ENCODE data around the gene NUSAP1. TPM values are rescaled to one million over a fixed set of nuclear protein-coding genes. Genes with fewer than 3 reads are reported as not detected.
"Not testable (repeated sequence)": the region's sequence is repeated elsewhere in the genome, so short reads cannot be mapped to it uniquely, and the experiment has no call there.

NUSAP1 gene
- total RNA-seq, 6 donors from 2014 or later, result 6.8 to 22.0 (median 8.3) TPM

DNA sequence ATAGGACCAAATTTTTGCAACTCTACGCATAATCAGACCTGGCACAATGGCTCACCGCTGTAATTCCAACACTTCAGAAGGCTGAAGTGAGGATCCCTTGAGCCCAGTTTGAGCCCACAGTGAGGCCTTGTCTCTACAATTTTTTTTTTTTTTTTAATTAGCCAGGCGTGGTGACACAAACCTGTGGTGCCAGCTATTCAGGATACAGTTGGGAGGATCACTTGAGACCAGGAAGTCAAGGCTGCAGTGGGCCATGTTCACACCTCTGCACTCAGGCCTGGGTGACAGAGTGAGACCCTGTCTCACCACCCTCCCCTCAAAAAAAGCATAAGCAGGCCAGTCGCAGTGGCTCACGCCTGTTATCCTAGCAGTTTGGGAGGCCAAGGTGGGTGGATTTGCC is 25.0 kb upstream of the NUSAP1 start:
- DNase-seq (no peak), ATAC-seq (ENCODE audit: low FRiP score in 2 of 2) (no peak)
- Histone ChIP-seq H3K4me1 (no peaks in the 10 kb centered on the region), H3K9me3 (no peaks in the 10 kb centered on the region), H3K27me3 (no peaks in the 10 kb centered on the region), H3K4me3 (no peak overlapping the region), H3K27ac (no peak overlapping the region), H3K36me3 (peaks cover 0 to 4% (median 2%) of the 10 kb centered on the region in 4 donors)
- TF ChIP-seq POLR2A (IDR thresholded peaks at IDR 0.05), result no peak
- TF ChIP-seq EP300 (IDR thresholded peaks at IDR 0.05), result no peak
- TF ChIP-seq POLR2AphosphoS5 (IDR thresholded peaks at IDR 0.05), result no peak
- TF ChIP-seq CTCF (IDR thresholded peaks at IDR 0.05), result no peak
- WGBS, 2 donors, result 93 to 99% methylated on average over 5 of the region's 5 CpGs

- no peaks in the 10 kb centered on the region for H3K4me1 ChIP-seq
- H3K27me3 ChIP-seq, result no peaks in the 10 kb centered on the region
- H3K4me3 ChIP-seq, result no peak overlapping the region
- no peaks in the 10 kb centered on the region for H3K9me3 ChIP-seq
- DNase-seq (no peak), ATAC-seq (ENCODE audit: low FRiP score in 2 of 2) (no peak)
- H3K27ac ChIP-seq, result no peak overlapping the region
- 94 to 96% methylated on average over 2 of the region's 2 CpGs for WGBS, 2 donors
- H3K36me3 ChIP-seq, result peaks cover 0 to 4% (median 0%) of the 10 kb centered on the region in 4 donors
- TF ChIP-seq POLR2AphosphoS5 (IDR thresholded peaks at IDR 0.05), result no peak
- no peak for TF ChIP-seq EP300 (IDR thresholded peaks at IDR 0.05)
- TF ChIP-seq CTCF (IDR thresholded peaks at IDR 0.05), result no peak
These were observed 23.3 kb upstream of the NUSAP1 start for GRCh38 chr15:41309226-41309905.

- H3K9me3 ChIP-seq; H3K27me3 ChIP-seq; ATAC-seq (ENCODE audit: low FRiP score in 2 of 2); H3K4me1 ChIP-seq; H3K27ac ChIP-seq; H3K4me3 ChIP-seq; H3K36me3 ChIP-seq: not testable (repeated sequence)
- peak in 1 of 2 donors; percentile 76 for DNase-seq
- WGBS, 2 donors, result 97 to 98% methylated on average over 6 to 24 of the region's 39 CpGs
These were observed 11.8 kb upstream of the NUSAP1 start for GRCh38 chr15:41320805-41321330.

GRCh38 chr15:41323611-41324010 is 9.1 kb upstream of the NUSAP1 start:
- Histone ChIP-seq H3K4me1 (no peaks in the 10 kb centered on the region), H3K27me3 (no peaks in the 10 kb centered on the region), H3K4me3 (no peak overlapping the region), H3K27ac (no peak overlapping the region), H3K9me3 (no peaks in the 10 kb centered on the region), H3K36me3 (no peaks in the 10 kb centered on the region)
- TF ChIP-seq POLR2A (IDR thresholded peaks at IDR 0.05) (no peak), EP300 (IDR thresholded peaks at IDR 0.05) (no peak), POLR2AphosphoS5 (IDR thresholded peaks at IDR 0.05) (no peak), CTCF (IDR thresholded peaks at IDR 0.05) (no peak)
- DNase-seq (no peak), ATAC-seq (ENCODE audit: low FRiP score in 2 of 2) (no peak)
- WGBS, 2 donors, result 93 to 100% methylated on average over 1 of the region's 1 CpG

- Histone ChIP-seq H3K9me3 (no peaks in the 10 kb centered on the region), H3K36me3 (no peaks in the 10 kb centered on the region), H3K4me3 (peak overlapping the region in 1 of 4 donors; percentile 100), H3K4me1 (peaks cover 0 to 19% (median 10%) of the 10 kb centered on the region in 4 donors), H3K27ac (peak overlapping the region in 1 of 4 donors; percentile 85), H3K27me3 (no peaks in the 10 kb centered on the region)
- TF ChIP-seq POLR2A (IDR thresholded peaks at IDR 0.05) (no peak), CTCF (IDR thresholded peaks at IDR 0.05) (no peak), POLR2AphosphoS5 (IDR thresholded peaks at IDR 0.05) (no peak), EP300 (IDR thresholded peaks at IDR 0.05) (no peak)
- WGBS, 2 donors, result 81 to 86% methylated on average over 6 of the region's 6 CpGs
- DNase-seq (no peak), ATAC-seq (ENCODE audit: low FRiP score in 2 of 2) (no peak)
These were observed 1.4 kb upstream of the NUSAP1 start for GRCh38 chr15:41331281-41331680.

All from upper lobe of left lung (tissue), 6 donors.